HUES48 (cell line): ENCODE data around the gene S100A3.

ENCODE experiments used
- H3K27ac ChIP-seq: one replicate; pipeline ENCODE4 v1.7.0; 2013; ENCODE audit warnings: low read depth, low read length, inconsistent platforms
- H3K27me3 ChIP-seq: 2 replicates; pipeline ENCODE4 v1.6.1; 2013; ENCODE audit warnings: mild to moderate bottlenecking, low read length; ENCODE audit not compliant: control insufficient read depth, insufficient read depth
- H3K36me3 ChIP-seq: 2 replicates; pipeline ENCODE4 v1.6.1; 2013; ENCODE audit warnings: low read length; ENCODE audit not compliant: control insufficient read depth, insufficient read depth
- H3K4me1 ChIP-seq: 2 replicates; pipeline ENCODE4 v1.6.1; 2013; ENCODE audit warnings: mild to moderate bottlenecking, low read length; ENCODE audit not compliant: control insufficient read depth, insufficient read depth
- H3K4me3 ChIP-seq: 2 replicates; pipeline ENCODE4 v1.5.1; 2013; ENCODE audit warnings: mild to moderate bottlenecking, low read depth, low read length
- H3K9ac ChIP-seq: 2 replicates; pipeline ENCODE4 v1.6.1; 2013; ENCODE audit warnings: mild to moderate bottlenecking, low read depth, low read length, moderate library complexity
- H3K9me3 ChIP-seq: 2 replicates; pipeline ENCODE4 v1.6.1; 2013; ENCODE audit warnings: low read length; ENCODE audit not compliant: control insufficient read depth, insufficient read depth

Gene S100A3

GRCh38 chr1:153546796-153547559 lies 2.1 kb downstream of the S100A3 start:
- Histone ChIP-seq H3K36me3 (no peaks in the 10 kb centered on the region), H3K4me3 (no peak overlapping the region), H3K27ac (no peak overlapping the region), H3K4me1 (peaks cover 30% of the 10 kb centered on the region), H3K27me3 (no peaks in the 10 kb centered on the region), H3K9ac (no peak overlapping the region), H3K9me3 (no peaks in the 10 kb centered on the region)

GRCh38 chr1:153546371-153546770 lies 2.7 kb downstream of the S100A3 start:
- Histone ChIP-seq H3K4me1 (peaks cover 30% of the 10 kb centered on the region), H3K9ac (no peak overlapping the region), H3K9me3 (no peaks in the 10 kb centered on the region), H3K36me3 (no peaks in the 10 kb centered on the region), H3K4me3 (no peak overlapping the region), H3K27me3 (no peaks in the 10 kb centered on the region), H3K27ac (no peak overlapping the region)

- H3K36me3 ChIP-seq: no peaks in the 10 kb centered on the region
- H3K27me3 ChIP-seq: no peaks in the 10 kb centered on the region
- H3K9ac ChIP-seq: no peak within 1 kb of the TSS
- H3K4me3 ChIP-seq: peak within 1 kb of the TSS; percentile 15; the same call in 1 of the 2 replicates
- H3K4me1 ChIP-seq: peaks cover 29% of the 10 kb centered on the region
- no peaks in the 10 kb centered on the region for H3K9me3 ChIP-seq
- H3K27ac ChIP-seq: no peak within 1 kb of the TSS
Measured at GRCh38 chr1:153545067-153546055, 3.7 kb downstream of the S100A3 start, which contains the start of gene S100A4. S100A4 (minus strand) TSS chr1:153545806; CDS start chr1:153544794, 1,012 bp downstream.

GRCh38 chr1:153544453-153545066 lies 4.5 kb downstream of the S100A3 start:
- Histone ChIP-seq H3K27me3 (no peaks in the 10 kb centered on the region), H3K27ac (no peak overlapping the region), H3K36me3 (no peaks in the 10 kb centered on the region), H3K9ac (no peak overlapping the region), H3K4me3 (no peak overlapping the region), H3K9me3 (no peaks in the 10 kb centered on the region), H3K4me1 (peaks cover 28% of the 10 kb centered on the region)

- Histone ChIP-seq H3K9me3 (no peaks in the 10 kb centered on the region), H3K4me3 (no peak overlapping the region), H3K9ac (no peak overlapping the region), H3K27me3 (no peaks in the 10 kb centered on the region), H3K27ac (no peak overlapping the region), H3K36me3 (no peaks in the 10 kb centered on the region), H3K4me1 (peaks cover 22% of the 10 kb centered on the region)
Measured at GRCh38 chr1:153543736-153544135, 5.3 kb downstream of the S100A3 start.

- Histone ChIP-seq H3K9me3 (no peaks in the 10 kb centered on the region), H3K4me3 (no peak overlapping the region), H3K36me3 (no peaks in the 10 kb centered on the region), H3K27me3 (no peaks in the 10 kb centered on the region), H3K27ac (no peak overlapping the region), H3K9ac (no peak overlapping the region), H3K4me1 (peaks cover 25% of the 10 kb centered on the region)
Measured at GRCh38 chr1:153542956-153543711, 5.9 kb downstream of the S100A3 start.

GRCh38 chr1:153541641-153542590 lies 7.1 kb downstream of the S100A3 start:
- Histone ChIP-seq H3K9me3 (no peaks in the 10 kb centered on the region), H3K9ac (no peak overlapping the region), H3K36me3 (no peaks in the 10 kb centered on the region), H3K4me3 (no peak overlapping the region), H3K27ac (no peak overlapping the region), H3K27me3 (peaks cover 1% of the 10 kb centered on the region; the same call in 1 of the 2 replicates), H3K4me1 (peaks cover 20% of the 10 kb centered on the region)

- H3K36me3 ChIP-seq: no peaks in the 10 kb centered on the region
- H3K27ac ChIP-seq: no peak within 1 kb of the TSS
- H3K9ac ChIP-seq: no peak within 1 kb of the TSS
- H3K4me1 ChIP-seq: peaks cover 25% of the 10 kb centered on the region
- peaks cover 12% of the 10 kb centered on the region for H3K27me3 ChIP-seq
- no peaks in the 10 kb centered on the region for H3K9me3 ChIP-seq
- H3K4me3 ChIP-seq: no peak within 1 kb of the TSS
Measured at GRCh38 chr1:153540394-153541361, 8.4 kb downstream of the S100A3 start, which contains the start of gene S100A5. S100A5 (minus strand) TSS chr1:153540934; CDS start chr1:153540191, 743 bp downstream.
